Ammon's horn (tissue), 1 donor: ENCODE measurements around the gene TNFRSF9.
A peak's percentile ranks its signal among the peaks of the same experiment; 100 is the strongest.

Source experiments
- DNase-seq: peaks from one replicate; pipeline ENCODE4 v3.0.0-alpha.2; 2016; ENCODE audit warnings: low spot score

Gene TNFRSF9

GRCh38 chr1:7916501-7916830 is 24.2 kb downstream of the TNFRSF9 start:
- no peak for DNase-seq

- no peak for DNase-seq
Observed at GRCh38 chr1:7915826-7916500, 24.7 kb downstream of the TNFRSF9 start.

GRCh38 chr1:7912743-7913557 is 27.7 kb downstream of the TNFRSF9 start:
- no peak for DNase-seq

GRCh38 chr1:7912145-7912544 is 28.5 kb downstream of the TNFRSF9 start:
- DNase-seq: no peak

DNA sequence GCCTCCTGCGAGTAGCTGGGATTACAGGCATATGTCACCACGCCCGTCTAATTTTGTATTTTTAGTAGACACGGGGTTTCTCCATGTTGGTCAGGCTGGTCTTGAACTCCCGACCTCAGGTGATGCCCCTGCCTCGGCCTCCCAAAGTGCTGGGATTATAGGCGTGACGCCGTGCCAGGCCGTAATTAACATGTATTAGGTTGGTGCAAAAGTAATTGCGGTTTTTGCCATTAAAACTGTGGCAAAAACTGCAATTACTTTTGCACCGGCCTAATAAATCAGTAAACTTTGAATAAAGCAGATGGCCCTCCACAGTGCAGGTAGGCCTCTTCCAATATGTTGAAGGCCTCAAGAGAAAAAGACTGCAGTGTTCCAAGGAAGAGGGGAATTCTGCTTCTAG is 35.4 kb downstream of the TNFRSF9 start:
- no peak for DNase-seq

DNA sequence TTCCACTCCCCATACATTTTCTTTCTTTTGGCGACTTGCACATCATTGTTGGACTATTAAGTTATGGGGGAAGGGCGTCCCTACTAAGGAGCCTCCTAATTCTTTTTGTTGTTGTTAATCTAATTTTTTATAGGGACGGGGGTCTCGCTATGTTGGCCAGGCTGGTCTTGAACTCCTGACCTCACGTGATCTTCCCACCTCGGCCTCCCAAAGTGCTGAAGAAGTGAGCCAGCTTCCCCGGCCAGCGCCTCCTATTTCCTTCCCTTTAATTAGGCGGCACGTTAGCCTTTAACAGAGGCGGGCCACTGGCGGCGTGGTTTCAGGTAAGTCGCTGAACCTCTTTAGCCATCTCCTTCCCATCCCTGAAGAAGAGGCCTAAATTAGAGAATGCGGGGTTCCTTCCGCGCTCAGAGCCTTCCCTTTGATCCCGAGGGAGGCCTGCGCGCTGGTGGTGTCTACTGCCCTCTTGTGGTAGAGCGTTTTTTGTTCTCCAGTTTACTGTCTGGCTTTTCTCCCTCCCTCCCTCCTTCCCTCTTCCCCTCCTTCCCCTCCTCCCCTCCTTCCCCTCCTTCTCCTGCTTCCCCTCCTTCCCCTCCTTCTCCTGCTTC is 38.1 kb downstream of the TNFRSF9 start:
- peak; percentile 84 for DNase-seq

DNA sequence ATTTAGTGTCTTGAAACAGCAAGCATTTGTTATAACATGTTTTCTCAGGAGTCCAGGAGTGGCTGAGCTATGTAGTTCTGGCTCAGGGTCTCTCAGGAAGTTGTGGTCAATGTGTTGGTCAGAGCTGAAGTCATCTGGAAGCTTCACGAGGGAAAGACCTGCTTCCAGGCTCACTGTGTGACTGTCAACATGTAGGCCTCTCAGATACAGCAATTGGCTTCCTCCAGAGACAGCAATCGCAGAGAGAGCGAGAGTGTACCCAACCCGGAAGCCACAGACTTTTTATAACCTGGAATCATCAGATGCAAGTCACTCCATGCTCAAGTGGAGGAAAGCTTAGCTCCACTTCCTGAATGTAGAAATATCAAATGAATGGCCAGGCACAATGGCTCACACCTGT is 40.9 kb downstream of the TNFRSF9 start:
- peak; percentile 6 for DNase-seq

- DNase-seq: no peak
Observed at GRCh38 chr1:7898962-7899361, 41.7 kb downstream of the TNFRSF9 start.

- no peak for DNase-seq
Observed at GRCh38 chr1:7896994-7897393, 43.6 kb downstream of the TNFRSF9 start.

GRCh38 chr1:7893529-7894180 is 47.0 kb downstream of the TNFRSF9 start:
- DNase-seq: peak; percentile 17

DNA sequence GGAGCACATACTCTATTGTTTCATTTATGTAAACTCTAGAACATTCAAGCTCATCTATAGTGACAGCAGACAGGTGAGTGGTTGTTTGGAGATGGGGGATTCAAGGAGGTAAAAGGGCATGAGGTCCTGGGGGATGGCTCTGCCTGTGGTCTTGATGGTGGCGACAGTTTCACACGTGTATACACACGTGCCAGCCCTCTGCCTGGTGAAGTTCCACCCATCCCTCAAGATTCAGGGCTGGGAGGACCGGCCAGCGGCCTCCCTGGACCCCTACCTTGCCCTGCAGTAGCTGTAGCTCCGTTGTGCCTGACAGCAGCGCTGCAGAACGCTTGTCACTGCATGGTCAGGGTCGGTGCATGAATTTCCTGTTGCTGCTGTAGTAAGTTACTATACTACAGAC is 48.8 kb downstream of the TNFRSF9 start:
- no peak for DNase-seq

GRCh38 chr1:7890853-7891252 is 49.8 kb downstream of the TNFRSF9 start:
- no peak for DNase-seq

- no peak for DNase-seq
Observed at GRCh38 chr1:7888248-7889081, 52.2 kb downstream of the TNFRSF9 start.

- DNase-seq: peak; percentile 14
Observed at GRCh38 chr1:7886405-7886745, 54.3 kb downstream of the TNFRSF9 start.

GRCh38 chr1:7885513-7886404 is 54.9 kb downstream of the TNFRSF9 start:
- no peak for DNase-seq

- no peak for DNase-seq
Observed at GRCh38 chr1:7884757-7885156, 55.9 kb downstream of the TNFRSF9 start.

DNA sequence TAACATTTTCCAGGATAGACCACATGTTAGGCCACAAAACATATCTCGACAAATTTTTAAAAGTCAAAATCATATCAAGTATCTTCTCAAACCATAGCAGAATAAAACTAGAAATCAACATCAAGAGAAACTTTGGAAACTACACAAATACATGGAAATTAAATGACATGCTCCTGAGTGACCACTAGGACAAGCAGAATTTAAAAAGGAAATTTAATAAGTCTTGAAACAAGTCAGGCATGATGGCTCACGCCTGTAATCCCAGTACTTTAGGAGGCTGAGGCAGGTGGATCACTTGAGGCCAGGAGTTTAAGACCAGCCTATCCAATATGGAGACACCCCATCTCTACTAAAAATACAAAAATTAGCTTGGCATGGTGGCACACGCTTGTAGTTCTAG is 61.4 kb downstream of the TNFRSF9 start:
- no peak for DNase-seq

DNA sequence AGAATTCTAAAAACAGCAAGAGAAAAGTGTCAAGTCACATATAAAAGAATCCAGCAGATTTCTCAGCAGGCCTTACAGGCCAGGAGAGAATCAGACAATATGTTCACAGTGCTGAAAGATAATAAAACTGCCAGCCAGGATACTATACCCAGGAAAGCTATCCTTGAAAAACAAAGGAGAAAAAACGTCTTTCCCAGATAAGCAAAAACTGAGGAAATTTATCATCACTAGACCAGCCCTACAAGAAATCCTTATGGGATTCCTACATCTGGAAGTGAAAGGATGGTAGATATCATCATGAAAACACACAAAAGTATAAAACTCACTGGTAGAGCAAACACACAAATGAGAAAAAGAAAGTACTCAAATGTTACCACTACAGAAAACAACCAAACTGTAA is 62.6 kb downstream of the TNFRSF9 start:
- DNase-seq: no peak

DNA sequence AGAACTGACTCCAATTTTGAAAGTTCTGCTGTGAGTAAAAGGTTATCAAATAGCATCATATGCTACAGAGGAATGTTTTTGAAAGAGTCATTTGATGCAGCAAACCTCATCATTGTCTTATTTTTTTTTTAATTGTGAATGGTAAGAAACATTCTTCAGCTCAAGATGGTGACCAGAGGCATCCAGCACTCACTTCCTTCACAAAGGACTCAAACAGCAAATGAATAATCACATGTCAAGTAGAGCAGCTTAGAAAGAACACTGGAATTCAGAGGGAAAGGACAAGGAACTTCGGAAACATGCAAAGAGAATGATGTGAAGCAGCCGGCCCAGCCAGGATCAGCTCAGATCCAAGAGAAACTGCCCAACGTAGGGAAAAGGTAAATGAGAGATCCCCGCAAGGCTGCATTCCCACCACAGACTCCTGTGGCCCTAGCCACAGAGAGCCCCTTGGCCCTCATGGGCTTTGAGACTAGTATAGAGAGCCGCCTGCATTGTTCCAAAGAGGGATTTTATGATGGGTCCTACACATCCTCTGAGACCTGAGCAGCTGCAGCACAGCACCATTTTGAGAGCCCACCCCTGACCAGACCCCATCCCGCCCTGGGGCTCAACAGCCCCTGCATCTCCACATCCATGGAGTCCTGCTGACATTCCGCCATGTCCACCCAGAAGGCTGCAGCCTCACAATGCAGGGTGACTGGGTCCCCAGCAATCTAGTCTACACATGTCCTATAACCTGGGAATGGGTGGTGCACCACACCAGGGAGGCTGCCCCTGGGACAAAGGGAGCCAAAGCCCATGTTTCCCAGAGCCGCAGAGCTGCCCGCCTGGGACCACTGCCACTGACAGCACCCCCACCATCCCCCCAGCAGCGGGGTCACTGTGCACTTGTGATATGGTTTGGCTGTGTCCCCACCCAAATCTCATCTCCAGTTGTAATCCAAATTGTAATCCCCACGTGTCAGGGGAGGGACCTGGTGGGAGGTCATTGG is 66.5 kb downstream of the TNFRSF9 start:
- DNase-seq: no peak

DNA sequence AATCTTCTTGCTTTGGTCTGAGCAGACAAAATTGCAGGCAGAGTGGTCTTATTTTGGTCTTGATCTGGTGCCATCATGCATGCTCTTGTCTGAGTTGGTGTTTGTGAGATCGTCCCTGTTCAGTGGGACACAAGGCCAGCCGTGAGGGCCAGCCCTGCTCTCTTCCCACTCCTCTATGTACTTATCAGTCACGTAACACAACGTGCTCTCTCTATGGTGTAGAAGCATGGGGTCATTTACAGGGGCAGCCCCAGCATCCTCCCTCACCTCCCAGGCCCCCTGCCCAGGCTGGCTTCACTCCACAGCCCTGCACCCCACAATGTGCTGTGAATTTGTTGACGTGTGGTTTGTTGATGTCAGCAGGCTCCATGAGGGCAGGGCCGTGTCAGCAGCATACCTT is 69.5 kb downstream of the TNFRSF9 start:
- DNase-seq: no peak
